ENCODE data around the gene DCX. TPM values are rescaled to one million over a fixed set of nuclear protein-coding genes. Genes with fewer than 3 reads are reported as not detected.

DCX gene
- total RNA-seq, 1 experiment from 2014 or later: 0.13 TPM

- Histone ChIP-seq H3K9me3 (ENCODE audit: control insufficient read depth, insufficient read depth, low read depth, low read length) (no peaks in the 10 kb centered on the region), H3K4me1 (ENCODE audit: control insufficient read depth, insufficient read depth, low read length) (no peaks in the 10 kb centered on the region), H3K27me3 (ENCODE audit: control insufficient read depth, insufficient read depth, low read length) (no peaks in the 10 kb centered on the region), H3K4me3 (ENCODE audit: low read depth in 2 of 2, low read length in 2 of 2) (no peak overlapping the region), H3K27ac (ENCODE audit: low read length) (no peak overlapping the region), H3K36me3 (ENCODE audit: control insufficient read depth, insufficient read depth, low read length) (no peaks in the 10 kb centered on the region)
- in situ Hi-C loops (cut with HindIII; ENCODE audit: low pct_unique_long_range_greater_than_20kb, low sequenced_read_pairs): no loop called here
- intact Hi-C loops (cut with micrococcal nuclease; ENCODE audit: unreplicated experiment): no loop called here
- ATAC-seq: no peak
- BruUV-seq (replicated peaks): no TSS peak
- TF ChIP-seq CTCF (IDR thresholded peaks at IDR 0.05) (no peak), SIN3A (IDR thresholded peaks at IDR 0.05; ENCODE audit: borderline replicate concordance, insufficient read depth, low read depth, low read length) (no peak), REST (IDR thresholded peaks at IDR 0.05; ENCODE audit: insufficient read depth in 1 of 2, low read depth in 2 of 2, low read length in 1 of 2) (no peak), TCF7L2 (IDR thresholded peaks at IDR 0.05; ENCODE audit: low read depth, low read length) (no peak), POLR2AphosphoS5 (IDR thresholded peaks at IDR 0.05; ENCODE audit: low read depth, low read length) (no peak)
- CTCF ChIA-PET: no interaction called here
- no peak for DNase-seq (ENCODE audit: low read depth, low spot score)
- POLR2A ChIA-PET: no interaction called here
Measured at GRCh38 chrX:111340054-111340453, 71.9 kb downstream of the DCX start.

- no peaks in the 10 kb centered on the region for H3K27me3 ChIP-seq (ENCODE audit: control insufficient read depth, insufficient read depth, low read length)
- ATAC-seq (no peak), DNase-seq (ENCODE audit: low read depth, low spot score) (no peak)
- H3K27ac ChIP-seq (ENCODE audit: low read length): no peak overlapping the region
- in situ Hi-C loops (cut with HindIII; ENCODE audit: low pct_unique_long_range_greater_than_20kb, low sequenced_read_pairs): no loop called here
- no TSS peak for BruUV-seq (replicated peaks)
- H3K4me1 ChIP-seq (ENCODE audit: control insufficient read depth, insufficient read depth, low read length): no peaks in the 10 kb centered on the region
- POLR2A ChIA-PET: no interaction called here
- intact Hi-C loops (cut with micrococcal nuclease; ENCODE audit: unreplicated experiment): no loop called here
- H3K36me3 ChIP-seq (ENCODE audit: control insufficient read depth, insufficient read depth, low read length): no peaks in the 10 kb centered on the region
- CTCF ChIA-PET: no interaction called here
- no peak for TF ChIP-seq REST (IDR thresholded peaks at IDR 0.05; ENCODE audit: insufficient read depth in 1 of 2, low read depth in 2 of 2, low read length in 1 of 2)
- TF ChIP-seq POLR2AphosphoS5 (IDR thresholded peaks at IDR 0.05; ENCODE audit: low read depth, low read length): no peak
- TF ChIP-seq SIN3A (IDR thresholded peaks at IDR 0.05; ENCODE audit: borderline replicate concordance, insufficient read depth, low read depth, low read length): no peak
- TF ChIP-seq TCF7L2 (IDR thresholded peaks at IDR 0.05; ENCODE audit: low read depth, low read length): no peak
- TF ChIP-seq CTCF (IDR thresholded peaks at IDR 0.05): no peak
- no peaks in the 10 kb centered on the region for H3K9me3 ChIP-seq (ENCODE audit: control insufficient read depth, insufficient read depth, low read depth, low read length)
- H3K4me3 ChIP-seq (ENCODE audit: low read depth in 2 of 2, low read length in 2 of 2): no peak overlapping the region
Measured at GRCh38 chrX:111339212-111339611, 72.8 kb downstream of the DCX start.

Data from Panc1 (cell line).